Posterior cingulate gyrus (tissue), 11 donors: ENCODE measurements around the gene KDSR.
"Not testable (repeated sequence)": the region's sequence is repeated elsewhere in the genome, so short reads cannot be mapped to it uniquely, and the experiment has no call there.

Experiments
- DNase-seq, 10 donors: peaks; one replicate each; pipeline versions ENCODE4 v3.0.0 to v3.0.0-alpha.2; 2020 to 2021; ENCODE audit warnings: mixed read lengths in 3 of 10
- intact Hi-C: fragments of 100-400 bp; cut with DNase I; formaldehyde crosslinking; loops from one replicate; pipeline ENCODE4 v1.15.1; 2023

The KDSR gene

DNA sequence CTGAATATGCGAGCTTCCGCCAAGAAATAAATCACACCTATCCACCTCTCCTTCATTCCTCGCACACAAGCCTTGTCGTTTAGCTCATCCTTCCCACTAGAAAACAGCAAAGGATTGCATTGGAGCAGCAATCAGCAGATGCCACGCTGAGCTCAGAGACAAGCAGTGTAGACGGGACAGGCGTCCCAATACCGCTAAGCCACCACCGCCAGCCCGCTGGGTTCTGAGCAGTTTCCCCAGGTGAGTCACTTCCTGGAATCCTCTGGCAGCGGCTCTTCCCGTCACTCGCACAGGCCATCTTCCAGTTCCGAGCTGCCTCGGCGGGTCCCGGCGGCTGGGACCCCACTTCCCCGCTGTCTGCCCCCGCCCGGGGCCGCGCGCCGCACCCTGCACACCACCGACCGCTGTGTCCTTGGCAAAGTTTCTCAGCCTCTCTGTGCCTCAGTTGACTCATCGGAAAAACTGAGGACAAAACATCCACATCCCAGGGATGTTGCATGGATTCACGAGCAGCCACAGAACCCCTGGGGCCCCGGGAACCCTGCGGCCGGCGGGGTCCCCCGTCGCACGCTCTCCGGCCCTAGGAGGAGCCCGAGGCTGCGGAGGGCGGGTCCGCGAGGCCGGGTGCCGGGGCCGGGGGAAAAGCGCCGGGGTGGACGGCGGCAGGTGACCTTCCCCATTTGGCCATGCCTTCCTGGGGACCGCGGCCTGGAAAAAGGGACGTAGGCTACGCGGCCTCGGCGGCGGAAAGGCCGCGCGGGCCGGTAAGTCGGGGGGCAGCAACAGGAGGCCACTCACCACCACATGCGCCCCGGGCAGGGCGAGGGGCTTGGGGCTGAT is 573 bp downstream of the KDSR start:
- intact Hi-C loops = loop anchor here (1.0 to 5.0 kb wide), 3 partner anchors 46 to 71 kb away; partner anchors contain the start of gene VPS4B
- peak in 8 of 10 donors; percentile 13 to 91 (median 46) for DNase-seq

DNA sequence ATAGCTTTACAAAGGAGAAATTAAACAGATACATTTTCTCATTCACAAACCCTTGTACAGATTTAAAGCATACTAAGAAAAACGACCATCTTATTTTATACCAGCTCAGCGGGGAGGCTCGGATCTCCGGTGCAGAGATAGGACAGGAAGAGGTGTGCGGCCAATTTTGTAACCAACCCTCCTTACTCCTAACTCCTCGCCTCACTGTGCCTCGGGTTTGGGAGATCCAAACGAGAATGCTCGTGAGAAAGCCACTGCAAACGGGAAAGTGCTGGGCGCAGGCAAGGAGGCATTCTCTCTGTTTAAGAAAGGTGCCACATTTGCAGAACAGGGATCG is 1.2 kb downstream of the KDSR start:
- intact Hi-C loops = loop anchor here (5.0 kb wide), 1 partner anchor 71 kb away; no protein-coding TSS in a partner anchor
- peak in 5 of 10 donors; percentile 20 to 79 (median 31) for DNase-seq

DNA sequence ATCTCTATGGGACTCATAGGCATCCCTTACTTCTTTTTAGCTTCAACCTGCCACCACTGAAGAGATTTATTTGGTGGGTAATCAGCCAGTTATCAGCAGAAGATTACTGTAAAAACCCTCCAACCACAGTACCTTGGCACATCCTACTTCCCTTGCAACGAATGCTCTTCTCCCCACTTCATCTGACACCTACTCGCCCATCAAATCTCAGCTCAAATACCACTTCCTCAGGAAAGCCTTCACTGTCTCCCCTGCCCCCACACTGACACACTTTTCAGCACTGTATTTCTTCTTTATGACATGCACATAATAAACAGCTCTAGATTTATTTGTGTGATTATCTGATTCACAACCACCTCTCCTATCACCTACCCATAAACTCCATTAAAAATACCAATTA is 3.1 kb downstream of the KDSR start:
- no peak for DNase-seq

DNA sequence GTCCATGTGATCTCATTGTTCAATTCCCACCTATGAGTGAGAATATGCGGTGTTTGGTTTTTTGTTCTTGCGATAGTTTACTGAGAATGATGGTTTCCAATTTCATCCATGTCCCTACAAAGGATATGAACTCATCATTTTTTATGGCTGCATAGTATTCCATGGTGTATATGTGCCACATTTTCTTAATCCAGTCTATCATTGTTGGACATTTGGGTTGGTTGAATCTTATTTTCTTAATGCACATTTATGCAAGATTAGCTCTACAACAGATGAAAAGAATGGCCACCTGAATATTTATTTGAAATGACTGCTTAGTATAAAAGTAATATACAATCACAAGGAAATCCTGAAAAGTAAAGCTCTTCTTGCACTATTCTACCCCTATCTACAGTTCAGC is 3.6 kb downstream of the KDSR start:
- intact Hi-C loops, DNase-seq: not testable (repeated sequence)

More for the DNA sequence above, 3.1 kb downstream of the KDSR start:
- intact Hi-C loops = no loop called here

DNA sequence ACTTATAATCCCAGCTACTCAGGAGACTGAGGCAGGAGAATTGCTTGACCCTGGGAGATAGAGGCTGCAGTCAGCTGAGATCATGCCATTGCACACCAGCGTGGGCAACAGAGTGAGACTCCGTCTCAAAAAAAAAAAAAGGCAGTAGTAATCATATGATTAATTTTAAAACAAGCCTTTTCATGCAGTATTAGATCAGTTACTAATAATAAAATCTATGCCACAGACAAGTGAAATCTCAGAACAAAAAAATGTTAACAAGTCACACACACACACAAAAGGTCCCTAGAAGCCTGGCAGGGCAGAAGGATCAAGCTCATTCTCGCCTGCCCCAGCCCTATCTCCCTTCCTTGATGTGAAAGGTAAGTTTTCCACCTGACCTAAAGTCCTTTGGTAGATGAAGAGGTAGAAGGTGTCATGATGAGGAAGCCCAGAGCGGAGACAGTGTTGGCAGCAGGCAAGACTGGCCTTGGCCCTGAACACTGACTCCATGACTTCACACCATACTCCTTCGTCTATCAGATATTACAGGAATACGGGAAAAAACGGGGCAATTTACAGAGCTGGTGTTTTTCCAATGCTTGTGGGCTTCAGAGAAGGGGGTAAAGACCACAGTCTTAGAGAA is 10.6 kb downstream of the KDSR start:
- intact Hi-C loops = no loop called here
- no peak for DNase-seq

DNA sequence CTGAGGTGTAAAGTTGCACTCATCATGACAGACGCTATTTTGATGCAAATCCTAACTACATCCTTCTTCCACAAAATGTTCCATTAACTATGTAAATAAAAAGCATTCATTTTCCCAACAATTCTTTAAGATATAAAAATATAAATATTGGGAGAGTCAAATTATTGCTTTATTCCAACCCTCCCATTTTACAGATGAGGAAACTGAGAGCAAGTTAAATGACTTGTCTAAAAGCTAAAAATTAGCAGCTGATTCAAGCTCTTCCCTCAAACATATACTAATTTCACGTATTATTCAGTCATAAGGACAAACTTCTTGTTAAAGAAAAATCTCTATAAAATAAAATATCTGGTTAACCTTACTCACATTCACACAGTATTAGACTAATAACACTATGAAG is 16.8 kb downstream of the KDSR start:
- intact Hi-C loops = no loop called here
- no peak for DNase-seq

DNA sequence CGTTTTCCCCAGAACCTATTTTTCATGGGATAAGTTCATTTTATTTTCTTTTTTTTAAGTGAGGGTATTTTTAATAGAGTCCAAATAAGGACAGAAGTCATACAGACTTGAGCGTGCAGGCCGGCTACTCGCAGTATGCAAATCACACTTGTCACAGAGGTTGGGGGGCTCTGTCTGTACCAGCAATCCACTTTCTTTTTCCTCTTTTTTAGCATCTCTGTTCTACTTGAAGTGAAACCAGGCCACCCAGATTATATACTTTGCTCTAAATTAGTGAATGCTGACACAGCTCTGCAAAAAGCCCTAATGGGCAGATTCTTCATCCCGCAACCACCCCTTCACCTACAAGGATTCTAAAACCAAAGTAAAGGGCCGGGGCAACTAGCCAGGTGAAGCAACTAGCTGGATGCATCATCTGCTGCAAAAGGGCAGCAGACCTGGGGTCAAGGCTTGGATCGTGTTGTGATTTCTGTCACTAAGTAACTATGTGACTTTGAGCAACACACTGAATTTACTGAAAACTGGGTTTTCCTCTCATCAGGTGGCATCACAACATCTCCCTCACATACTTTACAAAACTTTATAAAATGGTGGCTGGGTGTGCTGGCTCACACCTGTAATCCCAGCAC is 18.4 kb downstream of the KDSR start:
- DNase-seq = no peak
- intact Hi-C loops = no loop called here

DNA sequence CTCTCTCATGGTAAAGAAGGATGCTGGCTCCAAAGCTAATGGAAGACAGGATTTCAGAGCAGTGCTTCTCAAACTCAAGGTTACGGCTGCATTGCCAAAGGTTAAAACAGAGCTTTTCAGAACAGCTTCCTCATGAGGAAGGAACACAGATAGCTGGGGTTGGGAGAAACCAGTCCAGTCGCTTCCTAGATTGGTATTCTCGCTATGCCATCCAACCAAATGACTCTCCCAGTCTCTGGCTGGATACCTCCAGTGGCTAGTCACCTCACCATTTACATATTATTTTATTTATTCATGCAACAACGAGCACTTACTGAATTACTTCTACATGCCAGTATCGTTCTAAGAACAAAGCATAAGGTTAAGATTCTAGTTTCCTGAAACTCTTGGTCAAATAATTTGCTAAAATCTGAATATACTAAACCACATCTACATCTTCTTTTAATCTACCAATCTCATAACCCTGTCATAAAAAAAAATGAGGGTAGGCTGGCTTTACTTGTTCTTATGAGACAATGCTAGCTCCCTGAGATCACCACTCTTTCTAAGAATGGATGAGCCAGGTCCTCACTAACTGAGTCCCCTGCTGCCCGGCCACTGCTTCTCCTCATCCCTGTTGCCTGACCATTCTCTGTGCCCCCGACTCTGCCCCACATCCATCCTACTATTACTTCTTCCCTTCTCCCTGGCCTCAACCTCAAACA is 20.4 kb downstream of the KDSR start:
- no peak for DNase-seq
- intact Hi-C loops = no loop called here

DNA sequence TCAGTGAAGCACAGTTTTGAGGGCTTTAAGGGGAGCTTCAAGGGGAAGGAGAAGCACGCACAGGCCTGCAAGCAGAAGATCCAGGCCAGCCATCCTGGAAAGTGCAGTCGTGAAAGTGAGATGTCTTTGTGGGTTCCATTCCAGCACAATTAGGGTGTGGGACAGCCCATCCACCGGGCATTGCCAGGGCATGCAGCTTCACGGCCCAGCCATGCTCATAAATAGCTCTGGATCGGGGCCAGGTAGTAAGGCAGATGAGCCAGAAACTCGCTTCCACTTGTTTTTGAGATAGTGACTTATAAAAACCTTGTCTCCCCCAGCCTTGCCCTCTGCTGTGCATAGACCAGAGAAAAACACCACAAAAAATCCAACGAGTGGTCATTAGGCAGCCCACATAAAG is 21.0 kb downstream of the KDSR start:
- intact Hi-C loops = no loop called here

DNA sequence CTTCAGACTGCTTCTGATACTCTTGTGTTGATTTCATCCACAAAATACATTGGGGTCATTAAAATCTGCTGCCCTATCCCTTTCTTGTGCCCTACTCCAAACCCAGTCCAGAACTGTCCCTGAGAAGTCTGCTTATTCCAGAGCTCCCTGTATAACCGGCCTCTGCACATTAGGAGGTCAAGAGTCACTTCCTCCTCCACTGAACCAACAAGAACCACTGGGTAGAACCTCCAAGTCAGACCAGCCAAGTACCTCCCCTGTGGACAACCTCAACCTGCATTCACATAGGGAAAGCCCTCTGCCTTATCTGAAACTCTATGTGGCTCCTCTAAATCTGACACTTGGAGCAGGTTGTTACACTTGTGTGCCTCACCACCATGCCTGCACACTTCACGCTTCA is 22.1 kb downstream of the KDSR start:
- intact Hi-C loops = loop anchor here (5.0 kb wide), 1 partner anchor 97 kb away; no protein-coding TSS in a partner anchor
- no peak for DNase-seq

More for the DNA sequence above, 21.0 kb downstream of the KDSR start:
- peak in 1 of 10 donors; percentile 19 for DNase-seq

DNA sequence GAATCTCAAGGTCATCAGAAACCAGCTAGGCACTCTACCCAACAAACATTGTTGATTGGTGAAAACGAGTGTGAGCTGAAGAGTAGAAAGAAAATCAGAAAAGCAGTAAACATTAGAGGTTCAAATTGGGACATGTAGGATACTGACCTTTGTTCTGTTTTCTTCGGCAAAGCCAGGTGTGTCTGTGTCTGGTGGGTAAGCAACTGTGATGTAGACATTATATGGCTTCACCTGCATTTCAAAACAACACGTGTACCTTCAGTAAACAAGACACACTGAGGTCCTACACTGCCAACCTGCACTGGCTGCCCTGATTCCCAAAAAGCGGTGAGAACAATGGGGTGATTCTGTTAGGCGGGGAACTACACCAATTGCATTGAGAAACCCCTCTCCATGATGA is 22.7 kb downstream of the KDSR start:
- DNase-seq = no peak
- intact Hi-C loops = loop anchor here (5.0 kb wide), 1 partner anchor 98 kb away; no protein-coding TSS in a partner anchor

DNA sequence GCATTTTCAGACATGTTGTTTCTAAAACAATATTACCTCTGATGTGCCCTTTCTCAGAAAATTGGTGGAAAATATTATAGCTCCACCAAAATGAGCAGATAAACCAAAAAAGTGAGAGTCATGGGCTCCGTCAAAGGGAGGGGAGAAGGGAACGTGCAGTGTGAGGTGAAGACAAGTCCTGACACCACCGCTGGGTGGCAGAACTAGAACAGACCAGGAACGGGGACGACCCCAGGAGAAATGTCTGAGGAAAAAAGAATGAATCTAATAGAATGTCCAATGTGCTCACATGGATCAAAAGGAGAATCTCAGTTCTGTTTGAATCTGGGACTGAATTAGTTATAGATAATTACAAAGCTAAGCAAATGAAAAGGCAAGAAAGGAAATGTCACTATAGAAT is 24.8 kb downstream of the KDSR start:
- DNase-seq = peak in 3 of 10 donors; percentile 27 to 89 (median 39)

DNA sequence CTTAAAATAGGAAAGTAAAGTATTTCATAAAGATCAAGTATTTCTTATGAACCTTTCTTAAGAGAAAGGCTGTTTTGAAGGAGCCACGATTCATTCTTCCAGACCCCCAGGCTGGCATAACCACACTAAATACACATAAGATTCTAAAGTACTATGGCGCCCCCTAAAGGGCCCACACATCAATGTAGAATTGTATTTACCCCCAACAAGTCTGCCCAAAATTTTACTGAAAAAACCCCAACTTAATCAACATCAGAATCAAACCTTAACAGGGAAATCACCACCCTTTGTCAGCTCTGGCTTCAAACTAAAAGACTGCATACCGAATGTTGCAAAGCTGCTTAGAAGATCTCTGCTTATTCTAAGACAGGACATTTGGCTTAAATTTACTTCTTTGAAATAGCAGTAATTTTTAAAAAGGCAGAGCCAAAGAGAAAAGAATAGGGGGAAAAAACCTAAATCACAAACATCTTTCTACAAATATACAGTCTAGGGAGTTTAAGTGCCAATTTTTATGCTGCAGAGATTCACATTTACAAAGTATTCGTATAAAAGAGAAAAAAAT is 27.0 kb downstream of the KDSR start:
- intact Hi-C loops = loop anchor here (5.0 kb wide), 1 partner anchor 102 kb away; no protein-coding TSS in a partner anchor

More for the DNA sequence above, 24.8 kb downstream of the KDSR start:
- intact Hi-C loops = loop anchor here (5.0 kb wide), 1 partner anchor 100 kb away; no protein-coding TSS in a partner anchor

DNA sequence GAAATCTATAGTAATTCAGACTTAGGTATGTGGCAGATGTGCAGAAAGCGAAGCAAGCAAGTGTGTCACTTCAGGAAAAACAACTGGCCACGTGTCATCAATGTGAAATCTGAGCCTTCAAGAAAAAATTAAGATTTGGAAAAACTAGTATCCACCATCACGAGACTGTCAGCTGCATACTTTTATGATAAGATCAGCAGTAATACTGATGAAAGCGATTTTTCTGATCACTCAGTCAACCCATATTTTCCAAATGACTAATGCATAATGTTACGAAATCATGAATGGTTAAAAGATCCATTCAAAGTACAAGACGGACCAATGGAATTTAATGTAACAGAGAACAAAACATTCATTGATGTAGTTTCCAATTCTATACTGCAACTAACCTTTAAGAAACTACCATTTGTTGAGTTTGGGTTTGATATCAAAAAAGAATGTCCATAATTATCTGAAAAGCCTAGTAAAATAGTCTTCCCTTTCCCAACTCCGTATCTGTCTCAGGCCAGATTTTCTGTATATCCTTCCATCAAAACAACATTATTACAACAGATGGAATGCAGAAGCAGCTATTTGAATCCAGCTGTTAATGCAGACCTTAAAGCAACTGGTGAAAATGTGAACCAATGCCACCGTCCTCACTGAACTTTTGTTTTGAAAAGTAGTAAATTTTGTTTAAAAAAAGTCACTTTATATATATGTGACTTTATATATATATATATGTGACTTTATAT is 30.5 kb downstream of the KDSR start:
- intact Hi-C loops = no loop called here

More for the DNA sequence above, 27.0 kb downstream of the KDSR start:
- DNase-seq = peak in 2 of 10 donors; percentile 28 to 44

DNA sequence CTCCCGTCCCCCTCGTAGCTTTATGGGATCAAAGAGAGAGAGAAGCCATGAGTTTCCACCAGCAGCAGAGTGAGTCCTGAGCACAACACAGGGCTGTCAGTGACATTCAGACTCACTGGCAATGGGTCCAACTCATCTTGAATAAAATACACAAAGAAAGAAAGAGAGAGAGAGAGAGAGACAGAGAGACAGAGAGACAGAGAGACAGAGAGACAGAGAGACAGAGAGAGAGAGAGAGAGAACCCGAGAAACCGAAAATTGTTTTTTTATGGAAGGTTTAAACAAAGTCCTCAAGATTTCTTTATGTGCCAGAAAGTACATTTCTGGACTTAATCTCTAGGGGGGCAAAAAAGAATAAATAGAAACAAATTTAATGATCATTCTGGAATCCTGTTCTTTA is 35.9 kb downstream of the KDSR start:
- DNase-seq = no peak
- intact Hi-C loops = no loop called here

More for the DNA sequence above, 30.5 kb downstream of the KDSR start:
- no peak for DNase-seq

DNA sequence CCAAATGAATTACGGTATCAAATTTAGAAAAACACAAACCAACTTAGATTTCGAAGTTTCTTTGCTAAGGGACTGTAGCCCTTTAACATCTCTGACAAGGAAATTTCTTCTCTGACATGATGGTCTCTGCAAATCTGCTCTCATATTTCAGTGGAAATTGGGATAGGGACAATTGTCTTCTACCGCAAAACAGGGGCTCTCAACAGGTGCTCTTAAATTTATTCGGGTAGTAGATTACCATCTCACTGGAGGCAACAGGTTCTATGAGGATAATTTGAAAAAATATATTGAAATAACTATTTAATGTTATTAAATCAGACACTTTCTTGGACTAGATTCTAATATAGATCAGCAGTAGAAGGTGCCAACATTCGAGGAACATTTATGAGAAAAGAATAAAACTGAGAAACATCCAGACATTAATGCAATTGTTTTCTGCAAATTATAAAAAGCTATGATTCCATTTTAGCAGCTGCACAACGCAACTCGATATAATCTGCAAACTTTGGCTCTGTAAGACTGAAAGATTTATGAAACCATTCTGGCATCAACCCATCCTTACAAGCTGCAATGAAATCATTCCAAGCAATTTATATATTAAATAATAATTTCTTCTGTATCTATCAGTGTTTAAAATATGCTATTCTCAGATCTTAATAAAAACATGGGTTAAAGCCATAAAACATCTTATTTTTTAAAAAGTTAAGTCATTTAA is 37.4 kb downstream of the KDSR start:
- intact Hi-C loops = no loop called here
- no peak for DNase-seq

DNA sequence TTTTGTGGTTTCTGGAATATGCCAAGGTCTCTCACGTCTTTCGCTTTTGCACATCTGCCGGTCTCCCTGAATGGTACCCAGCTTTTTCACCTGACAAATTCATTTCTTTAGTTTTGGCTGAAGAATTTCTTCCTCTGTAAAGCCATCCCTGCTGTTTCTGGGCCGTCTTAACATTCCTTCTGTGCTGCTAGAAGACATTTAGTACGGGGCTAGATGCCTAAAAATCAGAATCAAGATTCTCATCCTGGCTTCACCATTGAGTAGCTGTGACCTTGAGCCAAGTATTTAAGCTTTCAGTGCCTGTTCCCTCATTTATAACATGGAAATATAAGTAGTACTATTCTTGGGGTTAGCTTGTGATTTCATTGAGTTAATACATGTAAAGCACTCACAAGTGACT is 41.0 kb downstream of the KDSR start:
- DNase-seq = no peak
- intact Hi-C loops = no loop called here

DNA sequence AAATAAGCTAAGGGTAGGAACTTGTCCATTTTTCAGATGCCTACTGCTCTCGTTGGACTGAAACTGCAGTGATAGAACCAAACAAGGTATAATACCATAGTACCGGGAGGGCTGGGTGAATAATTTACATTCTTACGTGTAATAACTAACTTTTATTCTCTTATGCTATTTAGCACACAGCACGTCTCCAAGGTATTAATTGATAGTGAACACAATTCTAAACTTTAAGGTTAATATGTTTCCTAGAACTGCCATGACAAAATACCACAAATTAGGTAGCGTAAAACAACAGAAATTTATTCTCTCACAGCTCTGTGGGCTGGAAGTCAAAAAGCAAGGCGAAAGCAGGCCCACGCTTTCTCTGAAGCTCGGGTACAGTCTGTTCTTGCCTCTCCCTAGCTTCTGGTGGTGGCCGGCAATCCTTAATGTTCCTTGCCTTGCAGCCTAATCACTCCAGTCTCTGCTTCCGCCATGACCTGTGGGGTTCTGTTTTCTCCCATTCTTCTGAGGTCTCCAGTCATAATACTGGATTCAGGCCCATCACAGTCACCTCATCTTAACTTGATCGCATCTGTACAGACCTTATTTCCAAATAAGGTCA is 41.8 kb downstream of the KDSR start:
- intact Hi-C loops = no loop called here
- no peak for DNase-seq
